Stimulated activated CD4-positive, alpha-beta T cell treated with anti-CD3 and anti-CD28 coated beads, Interleukin-2, amount 100 ng/mL, for 4 hours (primary cell): ENCODE results near the gene CDKN2D.

Experiments
- DNase-seq: peaks from one replicate; pipeline ENCODE4 v3.0.0-alpha.2; 2020; ENCODE audit warnings: low read depth

CDKN2D gene

DNA sequence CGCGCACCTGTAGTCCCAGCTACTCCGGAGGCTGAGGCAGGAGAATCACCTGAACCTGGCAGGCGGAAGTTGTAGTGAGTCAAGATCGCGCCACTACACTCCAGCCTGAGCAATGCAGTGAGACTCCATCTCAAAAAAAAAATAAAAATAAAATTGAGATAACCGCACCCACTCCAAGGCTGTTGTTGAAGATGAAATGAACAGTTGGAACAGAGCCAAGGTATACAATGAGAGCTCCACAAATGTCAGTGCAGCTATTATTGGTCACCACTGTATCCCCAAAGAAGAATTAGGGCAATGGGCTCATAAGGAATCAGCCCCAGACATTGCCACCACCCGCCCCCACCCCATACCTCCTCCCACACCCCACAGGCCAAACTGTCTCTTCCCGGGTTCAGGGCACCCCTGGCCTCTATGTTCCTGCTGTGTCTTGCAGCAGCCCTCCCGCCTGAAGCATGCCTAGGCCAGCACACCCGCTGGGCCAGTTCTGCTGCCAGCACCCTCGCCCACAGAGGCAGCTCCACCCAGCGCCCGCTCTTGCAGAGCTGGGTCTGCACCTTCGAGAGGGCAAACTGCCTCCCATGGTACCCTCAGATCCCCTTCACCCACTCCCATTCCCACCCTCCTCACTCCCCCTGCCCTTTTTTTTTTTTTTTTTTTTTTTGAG lies 48.0 kb downstream of the CDKN2D start:
- no peak for DNase-seq

DNA sequence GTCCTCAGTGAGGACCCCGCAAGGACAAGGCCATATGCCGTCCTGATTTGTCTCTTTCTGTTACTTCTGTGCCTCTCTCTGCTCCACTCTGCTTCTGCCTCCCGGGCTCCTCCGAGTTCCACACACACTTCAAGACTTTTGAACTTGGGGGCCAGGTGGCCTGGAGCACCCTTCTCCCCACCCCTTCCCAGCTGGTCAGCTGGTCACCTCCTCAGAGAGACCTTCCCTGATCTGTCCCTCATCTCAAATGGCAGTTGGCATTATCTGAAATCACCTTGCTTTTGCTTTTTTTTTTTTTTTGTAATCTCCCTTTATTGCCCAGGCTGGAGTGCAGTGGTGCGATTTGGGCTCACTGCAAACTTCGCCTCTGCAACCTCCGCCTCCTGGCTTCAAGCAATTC lies 49.4 kb downstream of the CDKN2D start:
- no peak for DNase-seq

DNA sequence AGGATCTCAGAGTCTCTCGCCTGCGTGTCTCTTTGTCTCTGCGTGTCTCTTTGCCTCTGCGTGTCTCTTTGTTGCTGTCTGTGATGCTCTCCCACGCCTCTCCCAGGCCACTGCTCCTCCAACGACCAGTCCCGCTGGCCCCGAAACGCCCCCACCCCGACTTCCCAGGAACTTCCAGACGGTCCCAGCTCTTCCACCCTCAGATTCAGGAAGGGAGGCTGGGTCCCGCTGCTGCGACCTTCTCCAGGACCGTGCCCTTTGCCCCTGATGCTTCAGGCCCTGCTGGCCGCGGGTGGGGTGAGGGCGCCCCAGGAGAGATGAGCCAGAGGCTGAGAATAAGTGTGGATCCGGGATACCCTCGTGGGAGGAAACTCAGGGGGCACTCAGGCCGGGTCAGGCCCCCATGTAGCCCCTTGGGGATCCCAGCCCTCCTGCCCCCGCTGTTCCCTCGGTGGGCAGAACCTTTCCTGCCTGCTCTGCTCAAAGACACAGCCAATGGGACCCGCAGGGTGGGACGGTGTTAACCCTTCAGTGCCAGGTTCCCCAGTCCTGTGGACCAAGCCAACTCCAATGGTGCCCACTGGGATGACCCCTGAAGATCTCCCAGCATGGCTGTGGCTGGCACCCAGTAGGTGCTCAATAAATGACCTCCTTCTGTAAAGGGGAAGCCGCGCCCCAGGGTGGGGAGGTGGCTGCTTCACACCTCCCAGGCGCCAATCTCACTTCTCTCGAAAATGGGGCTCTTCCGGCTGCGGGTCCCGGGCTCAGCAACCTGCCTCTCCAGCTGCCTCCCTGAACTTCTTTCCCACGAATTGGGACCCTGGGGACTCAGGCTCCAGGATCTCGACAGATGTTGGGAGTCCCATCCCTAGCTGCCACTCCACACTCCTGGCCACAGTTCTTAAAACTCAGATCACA lies 50.1 kb downstream of the CDKN2D start:
- no peak for DNase-seq

DNA sequence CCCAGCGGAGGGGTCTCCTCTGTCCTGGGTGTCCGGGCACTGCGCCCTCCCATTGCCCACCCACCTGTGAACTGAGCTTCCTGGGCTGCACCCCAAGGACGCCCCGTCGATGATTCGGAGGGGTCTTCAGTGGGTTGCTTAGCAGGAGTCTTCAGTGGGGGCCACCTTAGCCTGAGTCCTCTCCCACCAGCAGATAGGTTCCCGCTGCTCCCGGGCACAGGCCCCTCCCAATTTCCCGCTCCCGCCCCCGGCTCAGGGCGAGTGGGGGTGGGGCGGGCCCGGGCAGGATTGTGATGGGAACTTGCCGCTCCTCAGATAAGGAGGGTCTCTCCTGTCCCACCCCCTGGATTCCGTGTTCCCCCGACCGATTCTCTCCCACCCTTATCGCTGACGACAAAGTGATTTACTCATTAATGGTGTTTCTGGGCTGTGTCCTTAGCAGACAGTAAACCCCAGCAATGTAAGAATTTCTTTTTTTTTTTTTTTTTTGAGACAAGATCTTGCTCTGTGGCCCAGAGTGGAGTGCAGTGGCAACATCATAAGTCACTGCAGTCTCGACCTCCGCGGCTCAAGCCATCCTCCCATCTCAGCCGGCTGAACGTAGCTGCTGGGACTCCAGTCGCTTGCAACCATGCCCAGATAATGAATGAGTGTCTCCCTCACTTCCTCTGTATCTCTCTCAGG lies 50.9 kb downstream of the CDKN2D start:
- DNase-seq = no peak

DNA sequence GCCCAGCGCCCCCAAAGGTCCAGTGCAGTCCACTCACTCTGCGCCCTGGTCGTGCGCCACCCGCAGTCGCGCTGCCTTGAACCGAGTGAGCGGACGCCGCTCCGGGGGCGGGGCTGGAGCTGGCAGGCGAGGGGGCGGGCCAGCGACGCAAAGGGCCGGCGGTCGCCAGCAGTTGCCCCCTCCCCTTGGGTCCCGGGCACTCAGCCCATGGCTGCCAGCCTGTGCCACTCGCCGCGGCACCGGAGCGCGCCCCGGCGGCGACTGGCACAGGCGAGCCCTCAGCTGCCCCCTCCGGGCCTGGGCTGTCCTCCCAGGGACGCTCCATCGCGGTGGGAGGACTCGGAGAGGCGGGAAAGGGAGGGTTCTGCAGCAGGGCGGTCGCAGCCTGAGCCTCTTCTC lies 51.4 kb downstream of the CDKN2D start, which contains the start of gene S1PR5:
Gene S1PR5 (minus strand): TSS at position 87 of the 399 bp plus-strand sequence. CDS start 2,436 bp downstream, outside the sequence.
- no peak for DNase-seq

DNA sequence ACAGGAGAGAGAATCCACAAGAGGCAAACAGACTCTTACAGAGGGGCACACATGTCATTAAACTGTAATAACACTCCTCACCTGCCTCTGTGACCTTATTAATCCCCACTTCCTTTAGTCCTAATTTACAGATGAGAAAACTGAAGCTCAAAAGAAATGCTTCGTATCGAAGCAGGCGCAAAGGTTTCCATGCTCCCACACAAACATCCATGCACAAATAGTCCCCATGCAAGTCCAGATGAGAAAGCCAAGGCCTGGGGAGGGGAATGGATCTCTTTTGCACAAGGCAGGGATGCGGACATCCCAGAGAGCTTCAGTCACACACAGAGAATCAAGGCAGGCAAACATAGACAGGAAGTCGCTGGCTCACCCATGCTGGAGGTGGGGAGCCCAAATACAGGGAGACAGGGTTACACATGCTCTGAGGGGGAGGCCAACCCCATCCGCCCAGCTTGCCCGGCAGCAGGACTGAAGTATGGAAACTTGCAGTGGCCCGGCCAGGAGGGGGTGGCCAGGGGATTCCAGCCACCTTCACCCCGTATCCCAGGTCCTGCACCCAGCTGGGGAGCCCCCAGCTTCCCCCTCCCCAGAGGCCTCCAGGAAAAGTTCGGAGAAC lies 52.0 kb downstream of the CDKN2D start:
- no peak for DNase-seq
